Measurements from ENCODE around the gene KCNIP4. TPM values are rescaled to one million over a fixed set of nuclear protein-coding genes. Genes with fewer than 3 reads are reported as not detected.

Gene KCNIP4
- total and polyA plus RNA-seq, 2 donors (not counting 1 experiment from before 2014, with no cell fraction given) = not detected

DNA sequence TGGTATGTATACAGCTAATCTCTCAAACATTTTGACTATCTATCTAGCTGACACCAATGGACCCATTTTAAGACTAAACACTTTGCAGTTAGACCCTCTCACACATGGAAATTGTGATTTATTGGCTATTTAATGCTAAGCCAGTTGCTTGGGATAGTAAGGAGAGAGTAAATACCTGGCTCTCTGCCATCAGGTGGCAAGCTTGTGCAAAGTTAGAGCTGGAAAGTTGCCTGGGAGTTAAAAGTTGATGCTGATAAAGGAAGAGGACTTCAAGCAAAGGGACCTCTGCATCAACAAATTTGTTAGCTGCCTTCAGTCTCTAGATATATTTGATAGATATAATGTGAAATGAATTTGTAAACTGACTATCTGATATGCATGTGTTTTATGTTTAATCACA is 1187.2 kb downstream of the KCNIP4 start:
- intact Hi-C loops (cut with micrococcal nuclease) = no loop called here
- Mint-ChIP-seq H3K4me1 (no peaks in the 10 kb centered on the region), H3K9me3 (ENCODE audit: insufficient read depth) (no peaks in the 10 kb centered on the region), H3K27ac (no peak overlapping the region), H3K4me3 (no peak overlapping the region), H3K27me3 (no peaks in the 10 kb centered on the region)
- no peak for DNase-seq
- no peaks in the 10 kb centered on the region for H3K27me3 ChIP-seq (replicated peaks in 1 of 4; ENCODE audit: control extremely low read depth in 1 of 4, control insufficient read depth in 3 of 4, insufficient read depth in 4 of 4, low read length in 3 of 4)
- no peak overlapping the region for H3K4me2 ChIP-seq (replicated peaks; ENCODE audit: low read depth, low read length, poor library complexity, severe bottlenecking)
- H3K27ac ChIP-seq (ENCODE audit: low read length in 2 of 2) = no peak overlapping the region
- H3K4me1 ChIP-seq (ENCODE audit: control insufficient read depth in 2 of 2, insufficient read depth in 2 of 2, low read length in 2 of 2) = no peaks in the 10 kb centered on the region
- no peak for ATAC-seq (ENCODE audit: low read depth)
- ChIA-PET CTCF (interaction anchor here (1.7 kb wide), 1 partner anchor 9 kb away, joined by 6 read pairs; no protein-coding TSS in a partner anchor), POLR2A (no interaction called here)
- no peaks in the 10 kb centered on the region for H3K36me3 ChIP-seq (replicated peaks in 1 of 2; ENCODE audit: control extremely low read depth in 1 of 2, control insufficient read depth in 1 of 2, extremely low read depth in 1 of 2, insufficient read depth in 2 of 2, low read length in 1 of 2)
- H4K20me1 ChIP-seq (ENCODE audit: control insufficient read depth, insufficient read depth, low read length, poor library complexity, severe bottlenecking) = no peaks in the 10 kb centered on the region
- H3K4me3 ChIP-seq (ENCODE audit: control extremely low read depth in 1 of 5, extremely low read depth in 1 of 5, insufficient read depth in 1 of 5, low read depth in 2 of 5, low read length in 4 of 5) = no peak overlapping the region
- no peaks in the 10 kb centered on the region for H3K9me3 ChIP-seq (ENCODE audit: control extremely low read depth in 1 of 3, control insufficient read depth in 2 of 3, insufficient read depth in 1 of 3, low read length in 2 of 3)
- H3K9ac ChIP-seq (ENCODE audit: low read length) = no peak overlapping the region
- TF ChIP-seq EZH2 (IDR thresholded peaks at IDR 0.05; ENCODE audit: borderline replicate concordance, insufficient read depth, low read depth, low read length, poor library complexity, severe bottlenecking) = no peak
- no peak for TF ChIP-seq CTCF (IDR thresholded peaks at IDR 0.05)
- no peaks in the 10 kb centered on the region for H3K79me2 ChIP-seq (ENCODE audit: control insufficient read depth, insufficient read depth, low read length)
- no peak overlapping the region for H2AFZ ChIP-seq (ENCODE audit: insufficient read depth, low read depth, low read length, poor library complexity, severe bottlenecking)

- Histone ChIP-seq H3K27me3 (replicated peaks in 1 of 4; ENCODE audit: control extremely low read depth in 1 of 4, control insufficient read depth in 3 of 4, insufficient read depth in 4 of 4, low read length in 3 of 4) (no peaks in the 10 kb centered on the region), H3K9ac (ENCODE audit: low read length) (no peak overlapping the region), H3K4me1 (ENCODE audit: control insufficient read depth in 2 of 2, insufficient read depth in 2 of 2, low read length in 2 of 2) (no peaks in the 10 kb centered on the region), H3K4me2 (replicated peaks; ENCODE audit: low read depth, low read length, poor library complexity, severe bottlenecking) (no peak overlapping the region), H2AFZ (ENCODE audit: insufficient read depth, low read depth, low read length, poor library complexity, severe bottlenecking) (no peak overlapping the region), H3K79me2 (ENCODE audit: control insufficient read depth, insufficient read depth, low read length) (no peaks in the 10 kb centered on the region), H3K9me3 (ENCODE audit: control extremely low read depth in 1 of 3, control insufficient read depth in 2 of 3, insufficient read depth in 1 of 3, low read length in 2 of 3) (no peaks in the 10 kb centered on the region), H3K27ac (ENCODE audit: low read length in 2 of 2) (no peak overlapping the region), H3K36me3 (replicated peaks in 1 of 2; ENCODE audit: control extremely low read depth in 1 of 2, control insufficient read depth in 1 of 2, extremely low read depth in 1 of 2, insufficient read depth in 2 of 2, low read length in 1 of 2) (no peaks in the 10 kb centered on the region), H4K20me1 (ENCODE audit: control insufficient read depth, insufficient read depth, low read length, poor library complexity, severe bottlenecking) (no peaks in the 10 kb centered on the region), H3K4me3 (ENCODE audit: control extremely low read depth in 1 of 5, extremely low read depth in 1 of 5, insufficient read depth in 1 of 5, low read depth in 2 of 5, low read length in 4 of 5) (no peak overlapping the region)
- intact Hi-C loops (cut with micrococcal nuclease) = no loop called here
- no peak overlapping the region for H3K4me3 Mint-ChIP-seq
- no peak for ATAC-seq (ENCODE audit: low read depth)
- POLR2A ChIA-PET = no interaction called here
- H3K27ac Mint-ChIP-seq = no peak overlapping the region
- DNase-seq = no peak
- no peaks in the 10 kb centered on the region for H3K4me1 Mint-ChIP-seq
- H3K27me3 Mint-ChIP-seq = no peaks in the 10 kb centered on the region
- no peaks in the 10 kb centered on the region for H3K9me3 Mint-ChIP-seq (ENCODE audit: insufficient read depth)
- no CpG with 5 or more reads among the region's 2 CpGs for WGBS (ENCODE audit: insufficient coverage)
- no peak for TF ChIP-seq CTCF (IDR thresholded peaks at IDR 0.05)
- TF ChIP-seq EZH2 (IDR thresholded peaks at IDR 0.05; ENCODE audit: borderline replicate concordance, insufficient read depth, low read depth, low read length, poor library complexity, severe bottlenecking) = no peak
- CTCF ChIA-PET = no interaction called here
These were observed 1188.5 kb downstream of the KCNIP4 start for GRCh38 chr4:20760053-20760452.
